Fibroblast of the aortic adventitia (primary cell): Measurements from ENCODE around the gene SYNE1. TPM values are rescaled to one million over a fixed set of nuclear protein-coding genes. Genes with fewer than 3 reads are reported as not detected.

Experiments
- DNase-seq: peaks from one replicate; pipeline ENCODE4 v3.0.0-alpha.2; 2010; ENCODE audit warnings: low read depth
- H3K4me3 ChIP-seq: 2 replicates; pipeline ENCODE4 v1.5.1; 2011; ENCODE audit warnings: low read depth, mild to moderate bottlenecking, control low read depth, low read length, moderate library complexity
- CTCF ChIP-seq: IDR thresholded peaks from 2 replicates; pipeline ENCODE4 v1.5.1; 2011; ENCODE audit warnings: mild to moderate bottlenecking, low read length, control low read depth, inconsistent platforms; ENCODE audit not compliant: insufficient read depth
- total RNA-seq: library from RNA; depleted of rRNA; stranded (reverse); fragments of >200 nt; gene quantifications from 2 replicates; pipeline ENCODE4 v1.2.3, GENCODE V29; 2012; ENCODE audit warnings: low replicate concordance

SYNE1 gene
- total RNA-seq, 1 donor, result 193 TPM

GRCh38 chr6:152598901-152599537, 38.1 kb downstream of the SYNE1 start:
- TF ChIP-seq CTCF, result no peak
- H3K4me3 ChIP-seq, result no peak overlapping the region
- peak; percentile 41 for DNase-seq

- TF ChIP-seq CTCF, result no peak
- peak; percentile 10 for DNase-seq
Measured at GRCh38 chr6:152598421-152598820, 38.7 kb downstream of the SYNE1 start.

GRCh38 chr6:152596726-152597125, 40.4 kb downstream of the SYNE1 start:
- H3K4me3 ChIP-seq, result no peak overlapping the region
- no peak for TF ChIP-seq CTCF
- DNase-seq, result no peak

More at GRCh38 chr6:152598421-152598820, 38.7 kb downstream of the SYNE1 start:
- H3K4me3 ChIP-seq, result no peak overlapping the region

GRCh38 chr6:152595499-152595898, 41.7 kb downstream of the SYNE1 start:
- TF ChIP-seq CTCF, result peak; percentile 78
- no peak overlapping the region for H3K4me3 ChIP-seq
- DNase-seq, result peak; percentile 37

- H3K4me3 ChIP-seq, result no peak overlapping the region
- no peak for TF ChIP-seq CTCF
- no peak for DNase-seq
Measured at GRCh38 chr6:152594701-152595100, 42.5 kb downstream of the SYNE1 start.

- DNase-seq, result no peak
Measured at GRCh38 chr6:152588456-152588855, 48.7 kb downstream of the SYNE1 start.

More at GRCh38 chr6:152588456-152588855, 48.7 kb downstream of the SYNE1 start:
- no peak for TF ChIP-seq CTCF
- no peak overlapping the region for H3K4me3 ChIP-seq
